Adrenal gland (tissue), 12 donors: ENCODE results near the gene SEC14L6. TPM values are rescaled to one million over a fixed set of nuclear protein-coding genes. Genes with fewer than 3 reads are reported as not detected.

ENCODE experiments used
- DNase-seq, 7 donors: peaks; one replicate each; pipeline ENCODE4 v3.0.0-alpha.2; 2019 to 2020
- H3K27ac ChIP-seq, 5 donors: fragments of 200-600 bp; sonication (generic) in 4 of 5; 1 replicate in 3 of 5; 2 replicates in 2 of 5; pipeline versions ENCODE4 v1.5.1 to v1.8.0; 2016 to 2020; ENCODE audit warnings: mild to moderate bottlenecking in 1 of 5
- H3K27me3 ChIP-seq: fragments of 200-600 bp; 2 replicates; pipeline ENCODE4 v1.8.0; 2021
- H3K36me3 ChIP-seq, 2 donors: fragments of 200-600 bp; replicated peaks in 1 of 2; 1 replicate in 1 of 2; 2 replicates in 1 of 2; pipeline versions ENCODE4 v1.5.1 to v1.8.0; 2018 to 2022
- H3K4me1 ChIP-seq, 2 donors: fragments of 200-600 bp; replicated peaks in 1 of 2; 1 replicate in 1 of 2; 2 replicates in 1 of 2; pipeline versions ENCODE4 v1.5.1 to v1.8.0; 2018 to 2021
- H3K4me3 ChIP-seq, 4 donors: fragments of 200-600 bp; sonication (generic) in 3 of 4; one replicate each; pipeline ENCODE4 v1.5.1; 2016 to 2018
- H3K9me3 ChIP-seq, 3 donors: fragments of 200-600 bp; sonication (generic) in 1 of 3; replicated peaks in 1 of 3; 1 replicate in 2 of 3; 2 replicates in 1 of 3; pipeline versions ENCODE4 v1.5.1 to v1.8.0; 2016 to 2021
- POLR2A ChIP-seq, 2 donors: fragments of 450-650 bp; IDR thresholded peaks; one replicate each; pipeline ENCODE4 v1.6.1; 2017; ENCODE audit warnings: antibody characterized with exemption in 2 of 2, mild to moderate bottlenecking in 2 of 2, moderate library complexity in 1 of 2
- WGBS, 4 donors: extraction: QIAGEN DNeasy Blood & Tissue Kit in 2 of 4; methylation state at CpG; one replicate each; pipeline versions ENCODE4 v1.1.5 to v1.1.7; 2013 to 2017; 5-methylcytosine and 5-hydroxymethylcytosine counted together
- intact Hi-C, 2 donors: fragments of 100-400 bp; cut with DNase I; formaldehyde crosslinking; loops; one replicate each; pipeline versions ENCODE4 v1.14.1 to v1.15.0; 2022 to 2023
- polyA plus RNA-seq, 3 donors: library from polyadenylated mRNA; stranded (reverse); fragments of 200-250 nt in 2 of 3; fragments of 350-450 nt in 1 of 3; fragmentation: Illumina TruSeq in 1 of 3; extraction: RNeasy Lipid Tissue Mini Kit (QIAGEN cat#74804) in 1 of 3; gene quantifications; one replicate each; pipeline ENCODE4 v1.2.3, GENCODE V29; 2013 to 2014
- total RNA-seq, 9 donors: library from RNA; depleted of rRNA in 4 of 9; stranded (reverse); fragments of >200 nt in 4 of 9; fragments of 120-200 nt in 1 of 9; fragmentation: NEBNext Ultra II Directional in 1 of 9; extraction: Animal tissue kit (Norgen Biotek cat#: 25700) in 1 of 9; gene quantifications; one replicate each; pipeline versions ENCODE4 v1.1.0 to v1.2.4, GENCODE V29; 2013 to 2023
- TF ChIP-seq, protein P1 (sequence below), 6 experiments: fragments of 450-650 bp in 4 of 6; fragments of 200-600 bp in 2 of 6; sonication (generic) in 1 of 6; IDR thresholded peaks; 1 replicate in 5 of 6; 2 replicates in 1 of 6; pipeline versions ENCODE4 v1.5.1 to v1.8.0; 2016 to 2021; ENCODE audit warnings: antibody characterized with exemption in 6 of 6, mild to moderate bottlenecking in 2 of 6, moderate library complexity in 1 of 6
- donor health status: healthy with polysubstance abuse.
- donor health status: Bipolar disorder and iron deficiency.
- donor health status: DM: yes; HTN: yes; CAD: no.
- donor health status: DM: no; HTN: no; CAD: no.
- donor health status: DM: no; HTN: no; CAD: no.
- donor health status: DM: yes; HTN: yes; CAD: no.

Gene SEC14L6
- total and polyA plus RNA-seq, 12 donors, result 0.19 to 4.3 (median 1.2) TPM; not detected in 1

GRCh38 chr22:30523646-30524489, 22.7 kb downstream of the SEC14L6 start:
- H3K36me3 ChIP-seq, result no peaks in the 10 kb centered on the region
- TF ChIP-seq POLR2A (IDR thresholded peaks at IDR 0.05), result no peak
- TF ChIP-seq, protein P1, sequence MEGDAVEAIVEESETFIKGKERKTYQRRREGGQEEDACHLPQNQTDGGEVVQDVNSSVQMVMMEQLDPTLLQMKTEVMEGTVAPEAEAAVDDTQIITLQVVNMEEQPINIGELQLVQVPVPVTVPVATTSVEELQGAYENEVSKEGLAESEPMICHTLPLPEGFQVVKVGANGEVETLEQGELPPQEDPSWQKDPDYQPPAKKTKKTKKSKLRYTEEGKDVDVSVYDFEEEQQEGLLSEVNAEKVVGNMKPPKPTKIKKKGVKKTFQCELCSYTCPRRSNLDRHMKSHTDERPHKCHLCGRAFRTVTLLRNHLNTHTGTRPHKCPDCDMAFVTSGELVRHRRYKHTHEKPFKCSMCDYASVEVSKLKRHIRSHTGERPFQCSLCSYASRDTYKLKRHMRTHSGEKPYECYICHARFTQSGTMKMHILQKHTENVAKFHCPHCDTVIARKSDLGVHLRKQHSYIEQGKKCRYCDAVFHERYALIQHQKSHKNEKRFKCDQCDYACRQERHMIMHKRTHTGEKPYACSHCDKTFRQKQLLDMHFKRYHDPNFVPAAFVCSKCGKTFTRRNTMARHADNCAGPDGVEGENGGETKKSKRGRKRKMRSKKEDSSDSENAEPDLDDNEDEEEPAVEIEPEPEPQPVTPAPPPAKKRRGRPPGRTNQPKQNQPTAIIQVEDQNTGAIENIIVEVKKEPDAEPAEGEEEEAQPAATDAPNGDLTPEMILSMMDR (IDR thresholded peaks at IDR 0.05), result no peak

GRCh38 chr22:30521368-30522156, 25.0 kb downstream of the SEC14L6 start:
- no peak for DNase-seq
- 67 to 81% (median 76%) methylated on average over 4 to 5 of the region's 5 CpGs for WGBS, 4 donors
- no peaks in the 10 kb centered on the region for H3K27me3 ChIP-seq
- H3K9me3 ChIP-seq, result no peaks in the 10 kb centered on the region
- no peak for TF ChIP-seq POLR2A (IDR thresholded peaks at IDR 0.05)
- TF ChIP-seq, protein P1 (IDR thresholded peaks at IDR 0.05), result no peak
- H3K4me3 ChIP-seq, result no peak overlapping the region
- no peaks in the 10 kb centered on the region for H3K4me1 ChIP-seq
- intact Hi-C loops, result no loop called here
- no peaks in the 10 kb centered on the region for H3K36me3 ChIP-seq
- no peak overlapping the region for H3K27ac ChIP-seq

More at GRCh38 chr22:30523646-30524489, 22.7 kb downstream of the SEC14L6 start:
- H3K27me3 ChIP-seq, result no peaks in the 10 kb centered on the region
- WGBS, 4 donors, result 73 to 75% (median 74%) methylated on average over 8 of the region's 8 CpGs
- no peak for DNase-seq
- intact Hi-C loops, result no loop called here
- no peaks in the 10 kb centered on the region for H3K4me1 ChIP-seq
- H3K27ac ChIP-seq, result no peak overlapping the region
- no peak overlapping the region for H3K4me3 ChIP-seq
- H3K9me3 ChIP-seq, result no peaks in the 10 kb centered on the region

DNA sequence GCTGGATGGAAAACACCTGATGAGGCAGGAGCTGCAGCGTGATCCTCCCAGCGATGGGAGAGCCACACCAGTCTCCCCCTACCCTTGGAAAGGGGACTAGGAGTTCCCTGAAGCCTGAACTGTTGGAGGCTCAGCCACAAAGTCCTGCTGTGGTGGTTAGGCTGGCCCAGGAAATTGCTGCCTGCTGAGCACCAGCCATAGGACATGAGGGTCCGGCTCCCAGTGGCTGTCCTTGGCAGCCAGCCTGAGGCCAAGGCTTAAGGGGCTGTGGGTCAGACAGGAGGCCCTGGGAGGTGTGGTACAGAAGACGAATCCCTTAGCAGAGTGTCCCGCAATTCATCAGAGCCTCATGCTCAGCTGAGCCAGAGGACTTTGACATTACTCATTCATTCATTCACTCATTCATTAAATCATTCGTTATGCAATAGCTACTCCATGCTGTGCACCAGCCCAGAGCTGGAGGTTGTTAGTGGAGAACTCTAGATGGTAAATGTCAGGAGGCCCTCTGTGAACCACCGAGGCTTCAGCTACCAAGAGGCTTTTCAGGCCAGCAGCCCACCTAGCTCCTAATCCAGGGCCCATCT, 26.6 kb downstream of the SEC14L6 start:
- 81 to 84% (median 81%) methylated on average over 3 to 7 of the region's 7 CpGs for WGBS, 4 donors
- DNase-seq, result no peak
- no peaks in the 10 kb centered on the region for H3K9me3 ChIP-seq
- H3K27ac ChIP-seq, result no peak overlapping the region
- intact Hi-C loops, result no loop called here
- H3K27me3 ChIP-seq, result no peaks in the 10 kb centered on the region
- no peaks in the 10 kb centered on the region for H3K4me1 ChIP-seq
- TF ChIP-seq POLR2A (IDR thresholded peaks at IDR 0.05), result no peak
- TF ChIP-seq, protein P1 (IDR thresholded peaks at IDR 0.05), result no peak
- H3K36me3 ChIP-seq, result no peaks in the 10 kb centered on the region
- no peak overlapping the region for H3K4me3 ChIP-seq

DNA sequence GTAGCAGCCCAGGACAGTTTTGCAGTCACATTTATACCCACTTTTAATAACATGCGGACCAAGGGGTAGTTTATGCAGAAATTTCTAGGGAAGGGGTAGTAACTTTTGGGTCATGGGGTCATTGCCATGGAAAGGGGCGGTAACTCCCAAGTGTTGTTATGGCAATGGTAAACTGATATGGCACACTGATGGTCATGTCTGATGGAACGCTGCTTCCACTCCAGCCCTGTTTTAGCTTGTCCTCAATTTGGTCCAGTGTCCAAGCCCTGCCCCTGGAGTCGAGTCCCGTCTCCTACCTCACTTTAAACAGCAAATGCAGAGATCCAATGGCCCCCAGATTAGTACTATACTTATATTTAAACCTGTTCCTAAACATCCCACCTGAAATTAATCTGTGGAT, 29.8 kb downstream of the SEC14L6 start:
- TF ChIP-seq, protein P1 (IDR thresholded peaks at IDR 0.05), result no peak
- no peak for TF ChIP-seq POLR2A (IDR thresholded peaks at IDR 0.05)
- DNase-seq, result no peak
- Histone ChIP-seq H3K27ac (no peak overlapping the region), H3K4me3 (no peak overlapping the region), H3K36me3 (no peaks in the 10 kb centered on the region), H3K4me1 (no peaks in the 10 kb centered on the region), H3K9me3 (no peaks in the 10 kb centered on the region), H3K27me3 (no peaks in the 10 kb centered on the region)
- WGBS, 4 donors, result 81 to 91% (median 85%) methylated on average over 5 of the region's 5 CpGs
- intact Hi-C loops, result no loop called here
